Measurements from ENCODE around the gene AMIGO3.
"Not testable (repeated sequence)": the region's sequence is repeated elsewhere in the genome, so short reads cannot be mapped to it uniquely, and the experiment has no call there.

AMIGO3 gene

DNA sequence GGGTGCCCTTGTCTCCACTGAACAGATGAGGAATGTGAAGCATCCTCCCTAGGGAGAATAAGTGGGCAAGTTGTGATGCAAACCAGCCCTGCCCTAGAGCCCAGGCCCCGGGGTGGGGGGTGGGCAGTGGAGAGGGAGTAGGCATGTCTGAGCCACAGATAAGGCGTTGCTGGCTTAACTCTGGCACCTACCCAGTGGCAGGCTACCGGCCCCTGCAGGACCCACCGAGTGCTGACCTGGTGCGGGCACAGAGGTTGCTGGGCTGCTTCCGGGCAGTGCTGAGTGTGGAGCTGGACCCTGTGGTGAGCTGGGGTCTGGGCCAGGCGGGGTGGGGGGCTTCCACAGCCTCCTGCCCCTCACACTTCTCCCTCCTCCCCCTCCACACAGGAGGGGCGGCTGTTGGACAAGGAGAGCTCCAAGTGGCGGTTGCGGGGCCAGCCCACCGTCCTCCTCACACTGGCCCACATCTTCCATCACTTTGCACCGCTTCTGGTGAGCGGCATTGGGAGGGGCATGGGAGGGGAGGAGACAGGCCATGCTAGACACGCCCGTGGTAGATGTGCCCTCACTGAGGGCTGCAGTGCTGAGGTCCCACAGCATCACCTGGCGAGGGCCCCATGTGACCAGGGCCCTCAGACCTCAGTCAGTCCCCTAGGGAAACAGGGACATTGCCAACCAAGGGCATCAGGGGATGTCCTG lies 20.1 kb downstream of the AMIGO3 start:
- Histone ChIP-seq H3K4me1 (ENCODE audit: control insufficient read depth, insufficient read depth, low read length) (no peaks in the 10 kb centered on the region), H3K4me3 (ENCODE audit: low read depth, low read length) (no peak overlapping the region), H3K36me3 (ENCODE audit: control insufficient read depth in 2 of 2, insufficient read depth in 1 of 2, low read length in 2 of 2) (peaks cover 0 to 75% of the 10 kb centered on the region in 2 experiments; a peak in 1 of 3 replicates), H3K9me3 (ENCODE audit: control insufficient read depth, insufficient read depth, low read depth, low read length) (no peaks in the 10 kb centered on the region), H3K27ac (ENCODE audit: extremely low read depth, low read depth, low read length) (no peak overlapping the region)
- TF ChIP-seq ZNF48 (tag by site-specific recombination; IDR thresholded peaks at IDR 0.05): no peak
- TF ChIP-seq ZNF112 (tag by site-specific recombination; IDR thresholded peaks at IDR 0.05): no peak
- TF ChIP-seq HOXA7 (CRISPR knock-in tag; IDR thresholded peaks at IDR 0.05; ENCODE audit: borderline replicate concordance): no peak
- TF ChIP-seq ZNF670 (tag by site-specific recombination; IDR thresholded peaks at IDR 0.05; ENCODE audit: low read depth): no peak
- no peak for TF ChIP-seq ZFP69B (tag by site-specific recombination; IDR thresholded peaks at IDR 0.05)
- no peak for TF ChIP-seq ZNF266 (tag by site-specific recombination; IDR thresholded peaks at IDR 0.05; ENCODE audit: low read depth)
- no peak for TF ChIP-seq ZNF654 (tag by site-specific recombination; IDR thresholded peaks at IDR 0.05; ENCODE audit: low read depth)
- ChIA-PET CTCF (interaction anchor here (3.4 kb wide), 1 partner anchor 160 kb away, joined by 17 read pairs; no protein-coding TSS in a partner anchor), POLR2A (no interaction called here)

DNA sequence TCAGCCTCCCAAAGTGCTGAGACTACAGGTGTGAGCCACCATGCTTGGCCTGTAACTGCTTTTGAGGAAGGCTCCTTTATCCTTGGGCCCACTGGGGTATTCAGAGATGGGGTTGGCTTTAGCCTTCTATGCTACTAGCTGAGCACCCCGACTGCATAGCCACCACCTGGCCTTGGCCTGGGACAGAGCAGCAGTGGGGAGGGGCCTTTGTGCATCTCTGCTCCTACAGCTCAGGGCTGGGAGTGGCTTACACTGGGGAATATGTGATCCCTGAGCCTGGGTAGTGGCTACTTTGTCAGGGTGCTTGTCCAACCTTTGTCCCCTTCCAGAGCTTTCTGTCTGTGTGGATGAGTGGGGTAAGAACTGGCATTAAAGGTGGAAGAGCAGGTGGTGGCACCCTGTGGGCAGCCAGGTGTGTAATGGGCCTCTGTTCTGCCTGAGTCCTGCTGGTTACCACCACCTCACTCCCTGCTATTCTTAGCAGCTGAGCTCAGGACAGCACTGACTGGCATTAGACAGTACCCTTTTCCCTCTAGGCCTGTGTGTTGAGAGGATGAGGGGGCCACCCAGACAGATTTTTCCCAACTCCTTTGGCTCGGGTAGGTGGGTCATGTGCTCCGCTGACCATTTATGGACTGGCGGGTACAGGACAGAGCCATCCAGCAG lies 24.0 kb downstream of the AMIGO3 start:
- peaks cover 0 to 37% of the 10 kb centered on the region in 2 experiments; a peak in 1 of 3 replicates for H3K36me3 ChIP-seq (ENCODE audit: control insufficient read depth in 2 of 2, insufficient read depth in 1 of 2, low read length in 2 of 2)
- H3K27ac ChIP-seq (ENCODE audit: extremely low read depth, low read depth, low read length); H3K9me3 ChIP-seq (ENCODE audit: control insufficient read depth, insufficient read depth, low read depth, low read length); POLR2A ChIA-PET; H3K4me3 ChIP-seq (ENCODE audit: low read depth, low read length); H3K4me1 ChIP-seq (ENCODE audit: control insufficient read depth, insufficient read depth, low read length): not testable (repeated sequence)
- CTCF ChIA-PET: interaction anchor here (0.6 kb wide), 1 partner anchor 11 kb away, joined by 3 read pairs; no protein-coding TSS in a partner anchor

DNA sequence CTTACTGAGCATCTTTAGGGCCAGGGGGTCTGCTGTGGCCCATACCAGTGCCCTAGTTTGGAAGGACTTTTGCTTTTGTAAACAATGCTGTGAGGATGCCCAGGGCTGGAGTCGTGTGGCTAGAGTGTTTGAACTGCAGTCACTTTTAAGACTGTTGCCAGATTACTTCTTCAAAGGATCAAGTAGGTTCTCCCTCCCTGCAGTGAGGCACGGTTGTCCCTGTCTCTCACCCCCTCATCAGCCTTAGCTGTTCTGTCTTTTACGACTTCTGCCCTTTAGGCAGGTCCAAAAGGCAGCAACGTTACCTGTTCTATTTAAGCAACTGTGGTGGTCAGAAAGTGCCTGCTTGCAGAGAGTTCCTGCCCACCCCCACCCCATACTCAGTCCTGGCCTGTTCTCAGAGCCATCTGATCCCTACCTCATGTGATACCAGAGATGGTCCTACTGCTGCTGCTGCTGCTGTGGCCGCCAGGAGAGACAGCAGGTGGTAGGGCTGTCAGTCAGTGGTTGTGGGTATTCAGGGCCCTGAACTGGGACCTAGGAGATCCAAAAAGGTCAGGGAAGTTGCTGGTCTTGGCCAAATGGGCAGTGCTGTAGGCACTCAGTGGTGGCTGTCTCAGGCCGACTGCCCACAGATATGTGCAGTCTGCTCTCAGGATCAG lies 24.9 kb downstream of the AMIGO3 start:
- CTCF ChIA-PET: not testable (repeated sequence)

DNA sequence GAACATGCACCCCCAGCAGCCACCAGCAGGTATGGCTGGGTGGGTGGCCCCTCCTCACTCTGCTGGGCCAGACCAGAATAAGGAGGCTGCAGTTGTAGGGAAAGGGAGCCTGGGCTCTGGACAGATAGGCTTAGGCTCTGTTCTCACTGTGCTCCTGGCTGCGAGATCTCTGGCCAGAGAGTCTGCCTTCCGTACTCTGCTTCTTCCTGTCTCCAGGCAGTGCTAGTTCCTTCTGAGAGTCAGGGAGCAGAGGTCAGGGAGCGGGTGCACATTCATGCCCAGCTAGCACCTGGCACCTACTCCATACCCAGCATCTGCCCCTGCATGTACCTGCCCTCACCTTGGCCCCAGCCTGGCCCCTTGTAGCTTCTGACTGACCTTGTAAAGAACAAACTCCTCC lies 28.0 kb downstream of the AMIGO3 start:
- H3K4me1 ChIP-seq (ENCODE audit: control insufficient read depth, insufficient read depth, low read length); POLR2A ChIA-PET; H3K36me3 ChIP-seq (ENCODE audit: control insufficient read depth in 2 of 2, insufficient read depth in 1 of 2, low read length in 2 of 2); CTCF ChIA-PET; H3K4me3 ChIP-seq (ENCODE audit: low read depth, low read length); H3K27ac ChIP-seq (ENCODE audit: extremely low read depth, low read depth, low read length); H3K9me3 ChIP-seq (ENCODE audit: control insufficient read depth, insufficient read depth, low read depth, low read length): not testable (repeated sequence)

More for the DNA sequence above, 24.9 kb downstream of the AMIGO3 start:
- H3K9me3 ChIP-seq (ENCODE audit: control insufficient read depth, insufficient read depth, low read depth, low read length); H3K27ac ChIP-seq (ENCODE audit: extremely low read depth, low read depth, low read length); H3K4me3 ChIP-seq (ENCODE audit: low read depth, low read length); POLR2A ChIA-PET; H3K4me1 ChIP-seq (ENCODE audit: control insufficient read depth, insufficient read depth, low read length): not testable (repeated sequence)
- peaks cover 0 to 27% of the 10 kb centered on the region in 2 experiments; a peak in 1 of 3 replicates for H3K36me3 ChIP-seq (ENCODE audit: control insufficient read depth in 2 of 2, insufficient read depth in 1 of 2, low read length in 2 of 2)

DNA sequence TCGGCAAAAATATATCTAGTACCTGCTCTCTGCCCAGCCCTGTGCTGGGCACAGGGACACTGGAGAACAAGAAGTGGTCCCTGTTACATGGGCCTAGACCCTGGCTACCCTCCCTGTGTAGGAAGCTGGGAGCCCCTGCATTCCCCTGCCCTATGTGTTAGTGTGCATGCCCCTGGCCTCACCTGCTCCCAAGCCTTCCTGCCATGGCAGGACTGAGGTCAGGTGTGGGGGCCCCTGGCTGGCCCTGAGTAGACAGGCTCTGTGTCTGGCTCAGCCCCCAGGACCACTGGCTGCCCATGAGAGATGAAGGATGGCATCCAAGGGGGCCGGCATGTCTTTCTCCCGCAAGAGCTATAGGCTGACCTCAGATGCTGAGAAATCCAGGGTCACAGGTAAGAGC lies 28.6 kb downstream of the AMIGO3 start:
- H3K4me1 ChIP-seq (ENCODE audit: control insufficient read depth, insufficient read depth, low read length); H3K36me3 ChIP-seq (ENCODE audit: control insufficient read depth in 2 of 2, insufficient read depth in 1 of 2, low read length in 2 of 2); H3K27ac ChIP-seq (ENCODE audit: extremely low read depth, low read depth, low read length); H3K9me3 ChIP-seq (ENCODE audit: control insufficient read depth, insufficient read depth, low read depth, low read length); CTCF ChIA-PET; H3K4me3 ChIP-seq (ENCODE audit: low read depth, low read length); POLR2A ChIA-PET: not testable (repeated sequence)

DNA sequence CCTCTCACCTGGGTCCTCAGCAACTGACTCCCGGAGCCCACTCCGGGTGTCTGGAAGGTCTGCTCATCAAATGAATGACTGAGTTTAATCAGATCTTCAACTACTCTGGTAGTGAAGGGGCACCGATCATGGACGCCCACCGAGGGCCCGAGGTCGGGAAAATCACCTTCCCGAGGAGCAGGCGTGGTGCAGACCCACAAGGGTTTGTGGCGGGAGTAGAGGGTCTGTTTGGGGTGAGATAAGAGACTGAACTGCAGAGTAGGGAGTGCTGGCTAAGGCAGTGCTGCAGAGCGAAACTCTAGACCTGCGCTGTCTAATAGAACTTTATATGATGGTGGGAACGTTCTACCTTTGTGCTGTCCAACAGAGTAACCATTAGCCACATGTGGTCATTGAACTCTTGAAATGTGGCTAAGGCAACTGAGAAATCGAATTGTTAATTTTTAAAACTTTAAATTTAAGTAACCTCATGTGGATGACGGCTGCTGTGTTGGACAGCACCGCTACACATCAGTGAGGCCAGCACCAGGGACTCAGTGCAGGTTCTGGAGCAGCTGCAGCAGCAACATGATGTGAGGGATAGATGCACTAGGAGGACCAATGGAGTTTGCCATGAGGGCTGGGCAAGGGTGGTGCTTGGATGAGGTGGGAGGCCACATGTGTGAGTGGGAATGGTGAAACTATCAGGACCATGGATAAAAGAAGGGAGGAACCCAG lies 29.4 kb downstream of the AMIGO3 start:
- POLR2A ChIA-PET: interaction anchor here (1.4 kb wide), 1 partner anchor 10 kb away, joined by 4 read pairs; no protein-coding TSS in a partner anchor
- TF ChIP-seq ZNF16 (tag by site-specific recombination; IDR thresholded peaks at IDR 0.05; ENCODE audit: low read depth) (0 out of 2 replicates have a peak, but pooled peaks have one; percentile 29), ZNF600 (tag by site-specific recombination; IDR thresholded peaks at IDR 0.05) (peak; percentile 71), ZNF335 (tag by site-specific recombination; conservative IDR thresholded peaks at IDR 0.05) (peak; percentile 6; the same call in 1 of the 2 replicates)
- TF ChIP-seq, protein P1, sequence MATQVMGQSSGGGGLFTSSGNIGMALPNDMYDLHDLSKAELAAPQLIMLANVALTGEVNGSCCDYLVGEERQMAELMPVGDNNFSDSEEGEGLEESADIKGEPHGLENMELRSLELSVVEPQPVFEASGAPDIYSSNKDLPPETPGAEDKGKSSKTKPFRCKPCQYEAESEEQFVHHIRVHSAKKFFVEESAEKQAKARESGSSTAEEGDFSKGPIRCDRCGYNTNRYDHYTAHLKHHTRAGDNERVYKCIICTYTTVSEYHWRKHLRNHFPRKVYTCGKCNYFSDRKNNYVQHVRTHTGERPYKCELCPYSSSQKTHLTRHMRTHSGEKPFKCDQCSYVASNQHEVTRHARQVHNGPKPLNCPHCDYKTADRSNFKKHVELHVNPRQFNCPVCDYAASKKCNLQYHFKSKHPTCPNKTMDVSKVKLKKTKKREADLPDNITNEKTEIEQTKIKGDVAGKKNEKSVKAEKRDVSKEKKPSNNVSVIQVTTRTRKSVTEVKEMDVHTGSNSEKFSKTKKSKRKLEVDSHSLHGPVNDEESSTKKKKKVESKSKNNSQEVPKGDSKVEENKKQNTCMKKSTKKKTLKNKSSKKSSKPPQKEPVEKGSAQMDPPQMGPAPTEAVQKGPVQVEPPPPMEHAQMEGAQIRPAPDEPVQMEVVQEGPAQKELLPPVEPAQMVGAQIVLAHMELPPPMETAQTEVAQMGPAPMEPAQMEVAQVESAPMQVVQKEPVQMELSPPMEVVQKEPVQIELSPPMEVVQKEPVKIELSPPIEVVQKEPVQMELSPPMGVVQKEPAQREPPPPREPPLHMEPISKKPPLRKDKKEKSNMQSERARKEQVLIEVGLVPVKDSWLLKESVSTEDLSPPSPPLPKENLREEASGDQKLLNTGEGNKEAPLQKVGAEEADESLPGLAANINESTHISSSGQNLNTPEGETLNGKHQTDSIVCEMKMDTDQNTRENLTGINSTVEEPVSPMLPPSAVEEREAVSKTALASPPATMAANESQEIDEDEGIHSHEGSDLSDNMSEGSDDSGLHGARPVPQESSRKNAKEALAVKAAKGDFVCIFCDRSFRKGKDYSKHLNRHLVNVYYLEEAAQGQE (tag by site-specific recombination; IDR thresholded peaks at IDR 0.05): peak; percentile 85
- H3K9me3 ChIP-seq (ENCODE audit: control insufficient read depth, insufficient read depth, low read depth, low read length); CTCF ChIA-PET; H3K36me3 ChIP-seq (ENCODE audit: control insufficient read depth in 2 of 2, insufficient read depth in 1 of 2, low read length in 2 of 2); H3K4me1 ChIP-seq (ENCODE audit: control insufficient read depth, insufficient read depth, low read length): not testable (repeated sequence)
- peak overlapping the region; percentile 71; the same call in 1 of the 2 replicates for H3K27ac ChIP-seq (ENCODE audit: extremely low read depth, low read depth, low read length)
- peak overlapping the region; percentile 65 for H3K4me3 ChIP-seq (ENCODE audit: low read depth, low read length)

Measured in HEK293 (cell line).